K562 (cell line): ENCODE results near the gene C5orf47. TPM values are rescaled to one million over a fixed set of nuclear protein-coding genes. Genes with fewer than 3 reads are reported as not detected.
A peak's percentile ranks its signal among the peaks of the same experiment; 100 is the strongest.

ENCODE experiments used
- ATAC-seq: fragments of 200-7000 bp; cut with Tn5 transposase; 3 replicates; pipeline ENCODE4 v1.9.1; 2020; ENCODE audit warnings: moderate library complexity
- BruUV-seq: library from RNA; stranded (reverse); fragments of 400-500 nt; replicated peaks from 2 replicates; lab custom pipeline; 2021; lab: Mats Ljungman, UMichigan
- CTCF ChIA-PET: fragments of 300-600 bp; formaldehyde crosslinking; extraction: SDS; loops from one replicate; lab custom pipeline; 2021; ENCODE audit warnings: low intra/inter-chr PET ratio; lab: Yijun Ruan, JAX
- POLR2A ChIA-PET: fragments of 300-600, 350-650 bp; sonication (Branson Sonifier 250); formaldehyde crosslinking; extraction: SDS; loops from one replicate; lab custom pipeline; 2021; ENCODE audit warnings: antibody characterized with exemption, inconsistent platforms; lab: Yijun Ruan, JAX
- DNase-seq, 4 experiments: peaks; one replicate each; pipeline versions ENCODE4 v3.0.0 to v3.0.0-alpha.2; 2011 to 2018; ENCODE audit warnings: low spot score in 3 of 4, mixed read lengths in 3 of 4; ENCODE audit errors: extremely low read depth in 1 of 4
- FAIRE-seq: peaks from 2 replicates; lab custom pipeline; 2011; peaks lifted over from hg19 to GRCh38; lab: Jason Lieb, UNC
- H2AFZ ChIP-seq: 2 replicates; pipeline ENCODE4 v1.6.0; 2011; ENCODE audit warnings: low read depth, low read length, control low read depth, inconsistent platforms
- H3K27ac ChIP-seq: fragments of 200-600 bp; 3 replicates; pipeline ENCODE4 v1.8.0; 2011; ENCODE audit warnings: low read depth, mild to moderate bottlenecking, control low read depth, inconsistent platforms, low read length, moderate library complexity, mixed read lengths; ENCODE audit errors: extremely low read depth
- H3K27me3 ChIP-seq, 2 experiments: fragments of 300-600 bp in 1 of 2; 2 replicates in 1 of 2; 3 replicates in 1 of 2; pipeline versions ENCODE4 v1.6.0 to v1.8.0; 2011; ENCODE audit warnings: inconsistent platforms in 2 of 2, low read length in 2 of 2, mild to moderate bottlenecking in 1 of 2, mixed read lengths in 1 of 2, moderate library complexity in 1 of 2; ENCODE audit not compliant: control insufficient read depth in 2 of 2, insufficient read depth in 2 of 2
- H3K36me3 ChIP-seq: fragments of 300-600 bp; 3 replicates; pipeline ENCODE4 v1.8.0; 2011; ENCODE audit warnings: mild to moderate bottlenecking, low read length, inconsistent platforms; ENCODE audit not compliant: control insufficient read depth, insufficient read depth
- H3K4me1 ChIP-seq, 2 experiments: fragments of 200-600 bp in 1 of 2; replicated peaks in 1 of 2; 2 replicates in 1 of 2; 3 replicates in 1 of 2; pipeline versions ENCODE4 v1.5.1 to v1.8.0; 2011; ENCODE audit warnings: inconsistent platforms in 2 of 2, low read length in 2 of 2, mild to moderate bottlenecking in 1 of 2, mixed read lengths in 1 of 2, moderate library complexity in 1 of 2; ENCODE audit not compliant: control insufficient read depth in 2 of 2, insufficient read depth in 2 of 2
- H3K4me2 ChIP-seq: 2 replicates; pipeline ENCODE4 v1.6.1; 2011; ENCODE audit warnings: low read length, control low read depth, inconsistent platforms, mixed read lengths; ENCODE audit not compliant: insufficient read depth
- H3K4me3 ChIP-seq: fragments of 200-600 bp; sonication (generic), shearing (Covaris generic); 2 replicates; pipeline ENCODE4 v1.5.1; 2016; ENCODE audit warnings: control low read depth, inconsistent platforms
- H3K79me2 ChIP-seq: fragments of 200-600 bp; 3 replicates; pipeline ENCODE4 v1.8.0; 2011; ENCODE audit warnings: low read length, inconsistent platforms; ENCODE audit not compliant: control insufficient read depth, insufficient read depth
- H3K9ac ChIP-seq, 2 experiments: 2 replicates each; pipeline versions ENCODE4 v1.6.0 to v1.6.1; 2011; ENCODE audit warnings: low read depth in 2 of 2, low read length in 2 of 2, control low read depth in 1 of 2, inconsistent platforms in 1 of 2, mild to moderate bottlenecking in 1 of 2, mixed read lengths in 1 of 2; ENCODE audit not compliant: insufficient read depth in 1 of 2
- H3K9me1 ChIP-seq: one replicate; pipeline ENCODE4 v1.6.0; 2011; ENCODE audit warnings: inconsistent platforms, mild to moderate bottlenecking, low read length, moderate library complexity; ENCODE audit not compliant: control insufficient read depth, insufficient read depth
- H3K9me3 ChIP-seq: replicated peaks from 2 replicates; pipeline ENCODE4 v1.5.1; 2011; ENCODE audit warnings: low read depth, low read length, inconsistent platforms; ENCODE audit not compliant: control insufficient read depth, insufficient read depth
- H4K20me1 ChIP-seq: replicated peaks from 2 replicates; pipeline ENCODE4 v1.6.1; 2011; ENCODE audit warnings: low read length, inconsistent platforms, mixed read lengths; ENCODE audit not compliant: control insufficient read depth, insufficient read depth
- ARHGAP35 ChIP-seq: fragments of 450-650 bp; IDR thresholded peaks from 2 replicates; pipeline ENCODE4 v1.6.1; 2018; ENCODE audit not compliant: partially characterized antibody
- ATF3 ChIP-seq, 2 experiments: fragments of 450-650 bp in 1 of 2; sonication (generic) in 1 of 2; formaldehyde crosslinking in 1 of 2; IDR thresholded peaks in 1 of 2; conservative IDR thresholded peaks in 1 of 2; 2 replicates each; pipeline versions ENCODE4 v1.6.1 to v1.8.1; 2016 to 2023; ENCODE audit warnings: mild to moderate bottlenecking in 2 of 2, moderate library complexity in 2 of 2, inconsistent platforms in 1 of 2, missing genetic modification reagents in 1 of 2
- CBFA2T2 ChIP-seq: fragments of 450-650 bp; conservative IDR thresholded peaks from 2 replicates; pipeline ENCODE4 v1.6.1; 2017; ENCODE audit warnings: mild to moderate bottlenecking
- CBFA2T3 ChIP-seq: fragments of 450-650 bp; IDR thresholded peaks from 2 replicates; pipeline ENCODE4 v1.6.1; 2017
- EP400 ChIP-seq: fragments of 450-650 bp; IDR thresholded peaks from 2 replicates; pipeline ENCODE4 v1.6.1; 2017; ENCODE audit warnings: antibody characterized with exemption, mild to moderate bottlenecking, moderate library complexity
- EWSR1 ChIP-seq: fragments of 450-650 bp; IDR thresholded peaks from 2 replicates; pipeline ENCODE4 v1.6.1; 2018; ENCODE audit warnings: borderline replicate concordance, mild to moderate bottlenecking, low read depth, moderate library complexity; ENCODE audit not compliant: partially characterized antibody
- GABPB2 ChIP-seq: fragments of 250-450 bp; sonication (Bioruptor Pico); conservative IDR thresholded peaks from 2 replicates; pipeline ENCODE4 v1.5.1; 2021; ENCODE audit warnings: mild to moderate bottlenecking
- HDAC6 ChIP-seq: IDR thresholded peaks from 2 replicates; pipeline ENCODE4 v1.6.1; 2012; ENCODE audit warnings: low read depth, mild to moderate bottlenecking, control low read depth, inconsistent platforms, low read length, moderate library complexity
- KDM4B ChIP-seq, 2 experiments: fragments of 450-650 bp in 1 of 2; sonication (generic) in 1 of 2; IDR thresholded peaks; 2 replicates each; pipeline ENCODE4 v1.6.1; 2016 to 2017; ENCODE audit warnings: borderline replicate concordance in 2 of 2, antibody characterized with exemption in 1 of 2, low read depth in 1 of 2, mild to moderate bottlenecking in 1 of 2
- MAFG ChIP-seq: fragments of 450-650 bp; conservative IDR thresholded peaks from 2 replicates; pipeline ENCODE4 v1.6.1; 2016; ENCODE audit warnings: missing genetic modification characterization, missing compliant biosample characterization
- MAFK ChIP-seq: IDR thresholded peaks from 2 replicates; pipeline ENCODE4 v1.6.1; 2011; ENCODE audit warnings: low read length, improper control_type of control experiment
- MAZ ChIP-seq, 2 experiments: fragments of 450-650 bp in 1 of 2; sonication (generic) in 1 of 2; formaldehyde crosslinking; IDR thresholded peaks in 1 of 2; conservative IDR thresholded peaks in 1 of 2; 2 replicates each; pipeline versions ENCODE4 v1.4.0 to v1.5.0; 2020; ENCODE audit warnings: mild to moderate bottlenecking in 1 of 2, missing genetic modification reagents in 1 of 2
- MEIS2 ChIP-seq: fragments of 450-650 bp; IDR thresholded peaks from 2 replicates; pipeline ENCODE4 v1.6.1; 2014; ENCODE audit warnings: mild to moderate bottlenecking; ENCODE audit not compliant: partially characterized antibody
- PPARD ChIP-seq: fragments of 250-450 bp; sonication (Bioruptor Pico); IDR thresholded peaks from 2 replicates; pipeline ENCODE4 v1.8.0; 2022; ENCODE audit warnings: inconsistent platforms, mild to moderate bottlenecking, moderate library complexity
- TFAM ChIP-seq: fragments of 250-450 bp; sonication (Bioruptor Pico); conservative IDR thresholded peaks from 2 replicates; pipeline ENCODE4 v1.5.0; 2021; ENCODE audit warnings: mild to moderate bottlenecking, moderate library complexity
- ZC3H11A ChIP-seq: IDR thresholded peaks from 2 replicates; pipeline ENCODE4 v1.6.1; 2012; ENCODE audit warnings: low read depth, low read length, improper control_type of control experiment
- ZFP1 ChIP-seq: fragments of 450-650 bp; formaldehyde crosslinking; IDR thresholded peaks from 2 replicates; pipeline ENCODE4 v1.4.0; 2020; ENCODE audit warnings: mild to moderate bottlenecking, mixed read lengths
- ZNF609 ChIP-seq: sonication (generic); formaldehyde crosslinking; IDR thresholded peaks from 2 replicates; pipeline ENCODE4 v1.8.1; 2023; ENCODE audit warnings: missing genetic modification reagents, mild to moderate bottlenecking, borderline replicate concordance
- ZNF75A ChIP-seq: fragments of 450-650 bp; formaldehyde crosslinking; IDR thresholded peaks from 2 replicates; pipeline ENCODE4 v1.4.0; 2020; ENCODE audit warnings: mild to moderate bottlenecking
- WGBS: fragments of 100-300 bp; shearing (Covaris generic); methylation state at CpG from one replicate; pipeline ENCODE4 v1.1.6; 2016; ENCODE audit warnings: low coverage, mixed read lengths; ENCODE audit not compliant: insufficient coverage; ENCODE audit errors: missing lambda C conversion rate; 5-methylcytosine and 5-hydroxymethylcytosine counted together
- in situ Hi-C: fragments of 300-500 bp; cut with MboI; formaldehyde crosslinking; loops from 4 replicates; pipeline ENCODE4 v1.15.0; 2018; ENCODE audit warnings: inconsistent platforms, mixed read lengths
- intact Hi-C: fragments of 100-400 bp; cut with micrococcal nuclease; formaldehyde crosslinking; loops from 2 replicates; pipeline ENCODE4 v1.14.2; 2022
- polyA plus RNA-seq, 8 experiments: library from polyadenylated mRNA; depleted of rRNA in 4 of 8; stranded (reverse) in 5 of 8; unstranded in 3 of 8; fragments of >200 nt; fragmentation: Nextera tagmentation in 2 of 8; fragmentation: Illumina TruSeq in 1 of 8; extraction: Ambion mirVana in 2 of 8; extraction: Trizol in 1 of 8; gene quantifications; 2 replicates each; pipeline versions ENCODE4 v1.2.1 to v1.2.3, GENCODE V29; 2011 to 2014; ENCODE audit warnings: inconsistent platforms in 1 of 8, missing spikeins in 1 of 8
- total RNA-seq, 7 experiments: library from RNA; depleted of rRNA in 6 of 7; stranded (reverse); fragments of >200 nt in 6 of 7; fragmentation: Illumina TruSeq in 2 of 7; extraction: Trizol in 2 of 7; gene quantifications; 2 replicates each; pipeline versions ENCODE4 v1.2.1 to v1.2.3, GENCODE V29; 2011 to 2021; ENCODE audit warnings: low replicate concordance in 1 of 7

Gene C5orf47
- total and polyA plus RNA-seq, 9 of the 15 experiments (the other 6 are each of a cell fraction or from before 2014, with no cell fraction given): 0.08 TPM; not detected in 8

GRCh38 chr5:173950829-173951228 lies 38.1 kb upstream of the C5orf47 start:
- FAIRE-seq (no peak), DNase-seq (no peak), ATAC-seq (no peak)
- in situ Hi-C loops: no loop called here
- intact Hi-C loops: no loop called here
- Histone ChIP-seq H3K27me3 (no peaks in the 10 kb centered on the region), H3K36me3 (peaks cover 95% of the 10 kb centered on the region), H2AFZ (no peak overlapping the region), H3K9me1 (peaks cover 3% of the 10 kb centered on the region), H3K27ac (no peak overlapping the region), H3K79me2 (no peaks in the 10 kb centered on the region), H4K20me1 (no peaks in the 10 kb centered on the region), H3K9ac (no peak overlapping the region), H3K9me3 (no peaks in the 10 kb centered on the region), H3K4me2 (no peak overlapping the region), H3K4me3 (no peak overlapping the region), H3K4me1 (no peaks in the 10 kb centered on the region; a peak in 1 of 5 replicates)
- no TSS peak for BruUV-seq
- ChIA-PET POLR2A (interaction anchor here (1.8 kb wide), 1 partner anchor 26 kb away, joined by 3 read pairs; no protein-coding TSS in a partner anchor), CTCF (no interaction called here)
- 61% methylated on average over 2 of the region's 2 CpGs for WGBS
- TF ChIP-seq MEIS2 (peak; percentile 13), CBFA2T3 (peak; percentile 53), EP400 (no peak), PPARD (CRISPR knock-in tag) (no peak), TFAM (no peak), EWSR1 (no peak), CBFA2T2 (peak; percentile 48), MAFG (tag) (peak; percentile 60), GABPB2 (CRISPR knock-in tag) (no peak), KDM4B (IDR thresholded peaks at IDR 0.05; ENCODE audit: borderline replicate concordance in 2 of 2, low read depth in 1 of 2) (no peak), MAFK (peak; percentile 39; the same call in 1 of the 2 replicates), ZC3H11A (no peak), ZFP1 (CRISPR knock-in tag) (no peak), MAZ (CRISPR knock-in tag; conservative IDR thresholded peaks at IDR 0.05 in 1 of 2, IDR thresholded peaks at IDR 0.05 in 1 of 2) (no peak), ATF3 (IDR thresholded peaks at IDR 0.05) (no peak), ATF3 (CRISPR knock-in tag; conservative IDR thresholded peaks at IDR 0.05) (no peak), HDAC6 (no peak), ZNF75A (CRISPR knock-in tag) (no peak), ARHGAP35 (no peak), ZNF609 (CRISPR knock-in tag) (no peak)
